Stimulated activated naive CD8-positive, alpha-beta T cell treated with anti-CD3 and anti-CD28 coated beads, Interleukin-15, Interleukin-2, amounts not matched to agents 100 U/mL and 50 U/mL, for 24 hours (primary cell): ENCODE data around the gene COL13A1.

ENCODE experiments used
- ATAC-seq: fragments of 150-1000 bp; cut with Tn5 transposase; one replicate; pipeline ENCODE4 v1.10.0; 2021
- DNase-seq: peaks from one replicate; pipeline ENCODE4 v3.0.0; 2021

The COL13A1 gene

DNA sequence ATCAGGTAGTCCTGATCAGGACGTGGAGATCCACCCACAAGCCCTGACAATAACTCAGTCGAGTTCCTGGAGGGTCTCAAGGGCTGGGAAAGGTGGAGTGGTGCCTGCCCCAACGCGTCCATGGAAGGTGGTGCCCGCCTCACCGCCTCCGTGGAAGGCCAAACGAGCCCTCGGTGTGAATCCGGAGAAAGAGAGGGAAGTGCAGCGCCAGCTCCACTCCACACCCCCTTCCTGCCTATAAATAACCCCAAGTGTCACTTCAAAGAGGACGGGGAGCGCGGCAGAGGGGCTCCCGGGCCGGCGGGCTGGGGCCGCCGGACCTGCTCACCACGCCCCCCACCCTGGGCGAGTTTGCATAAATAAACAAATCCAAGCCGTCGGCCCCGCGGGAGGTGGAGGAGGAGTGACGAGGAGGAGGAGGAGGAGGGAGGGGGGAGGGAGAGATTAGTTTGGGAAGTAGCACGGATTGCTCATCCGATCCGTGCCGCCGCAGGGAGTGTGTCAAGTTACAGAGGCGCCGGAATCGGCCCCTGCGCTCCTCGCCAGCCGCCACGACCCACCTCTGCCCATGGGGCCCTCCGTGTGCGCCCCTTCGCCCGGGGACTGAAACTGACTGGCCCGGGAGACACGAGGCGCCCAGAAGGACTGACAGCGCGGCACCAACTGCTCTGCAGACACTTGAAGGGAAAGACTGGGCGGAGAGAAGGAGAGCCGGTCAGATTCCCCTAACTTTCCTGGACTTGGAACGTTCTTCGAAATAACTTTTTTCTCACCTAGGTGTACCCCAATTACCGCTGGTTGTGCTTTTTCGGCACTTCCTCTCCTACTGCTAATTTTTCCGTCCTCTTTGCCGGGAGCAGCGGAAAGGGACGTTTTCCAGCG lies at the start of gene COL13A1:
COL13A1 (plus strand) TSS at position 473 of the 882 bp plus-strand sequence. CDS start 518 bp downstream, outside the sequence.
- ATAC-seq: no peak
- no peak for DNase-seq

DNA sequence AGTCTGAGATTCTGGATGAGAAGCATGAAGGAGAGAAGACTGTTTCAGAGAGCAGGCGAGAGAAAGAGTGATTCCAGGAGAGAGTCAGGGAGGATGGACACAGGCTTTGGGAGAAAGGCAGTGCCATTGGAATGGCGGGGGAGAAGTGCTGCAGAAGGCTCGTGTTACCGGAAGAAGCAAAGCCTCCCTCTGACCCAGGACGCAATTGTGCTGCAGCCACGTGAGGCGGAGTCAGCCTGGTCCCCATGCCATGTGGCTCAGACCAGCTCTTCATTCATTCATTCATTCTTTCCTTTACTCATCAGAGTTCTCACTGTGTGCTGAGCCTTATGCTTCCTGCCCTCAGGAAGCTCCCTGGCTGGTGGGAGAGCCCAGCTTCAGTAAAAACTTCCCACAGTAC lies 49.2 kb upstream of the COL13A1 start:
- ATAC-seq (no peak), DNase-seq (no peak)

DNA sequence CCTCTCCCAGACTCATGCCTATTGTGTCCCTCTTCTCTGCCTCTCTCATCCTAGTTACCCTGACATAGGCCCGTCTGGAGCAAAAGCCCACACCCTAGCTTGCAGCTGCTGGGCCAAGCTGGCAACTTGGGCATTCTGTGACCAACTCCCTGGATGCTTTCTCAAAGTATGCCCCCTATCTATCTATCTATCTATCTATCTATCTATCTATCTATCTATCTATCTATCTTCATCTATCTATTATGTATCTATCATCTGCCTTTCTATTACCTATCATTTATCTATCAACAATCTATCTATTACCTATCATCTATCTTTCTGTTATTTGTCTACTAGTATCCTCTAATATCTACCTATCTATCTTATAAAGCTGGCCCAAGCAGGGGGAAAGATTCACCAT lies 45.4 kb upstream of the COL13A1 start:
- DNase-seq: no peak
- ATAC-seq: no peak

DNA sequence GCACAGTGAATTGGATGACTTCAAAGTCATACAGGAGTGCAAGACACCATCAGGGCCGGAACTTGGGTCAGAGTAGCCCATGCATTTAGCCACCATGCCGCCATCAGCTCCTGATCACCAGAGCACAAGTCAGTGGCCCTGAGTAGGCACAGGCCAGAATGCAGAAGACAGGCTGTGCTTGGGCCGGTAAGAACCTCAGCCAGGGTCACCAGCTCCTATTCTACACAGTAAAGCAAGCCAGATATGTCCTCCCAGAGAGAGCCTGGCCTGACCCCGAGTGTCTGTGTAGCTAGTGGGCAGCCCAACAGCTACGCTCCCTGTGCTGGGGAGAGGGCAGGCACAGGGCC lies 44.5 kb upstream of the COL13A1 start:
- DNase-seq (no peak), ATAC-seq (no peak)

DNA sequence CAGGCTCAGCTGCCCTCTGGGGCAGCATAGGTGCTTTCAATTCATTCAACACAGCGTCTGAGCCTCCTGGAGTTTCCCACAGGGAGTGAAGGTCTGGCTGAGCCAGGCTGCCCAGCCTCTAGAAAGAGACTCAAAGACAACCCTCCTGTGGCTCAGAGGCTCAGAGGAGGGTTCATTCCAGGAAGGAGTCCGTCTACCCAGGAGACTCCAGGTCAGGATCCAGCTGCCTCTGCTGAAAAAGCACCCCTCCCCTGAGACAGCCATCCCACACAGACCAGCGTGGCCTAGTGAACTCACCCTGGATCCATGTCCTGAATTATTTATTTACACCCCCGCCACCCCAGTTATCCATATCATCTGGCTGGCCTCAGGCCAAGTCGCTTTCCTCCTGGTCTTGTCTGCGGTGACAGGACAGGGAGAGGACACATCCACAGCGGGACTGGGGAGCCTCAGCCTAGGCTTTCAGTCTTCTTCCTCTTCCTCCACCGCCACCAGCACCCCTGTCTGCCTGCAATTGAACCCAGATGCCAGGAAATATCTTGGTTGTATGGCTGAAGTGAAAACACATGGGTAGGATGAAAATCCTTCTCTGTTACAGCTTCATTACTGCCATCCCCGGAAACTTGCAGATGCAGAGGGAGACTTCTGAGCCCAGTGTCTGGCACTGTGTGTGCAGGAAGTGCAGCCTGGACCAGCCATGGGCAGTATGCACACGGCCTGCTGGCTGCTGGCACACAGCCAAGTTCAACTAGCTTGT lies 44.0 kb upstream of the COL13A1 start:
- no peak for DNase-seq

DNA sequence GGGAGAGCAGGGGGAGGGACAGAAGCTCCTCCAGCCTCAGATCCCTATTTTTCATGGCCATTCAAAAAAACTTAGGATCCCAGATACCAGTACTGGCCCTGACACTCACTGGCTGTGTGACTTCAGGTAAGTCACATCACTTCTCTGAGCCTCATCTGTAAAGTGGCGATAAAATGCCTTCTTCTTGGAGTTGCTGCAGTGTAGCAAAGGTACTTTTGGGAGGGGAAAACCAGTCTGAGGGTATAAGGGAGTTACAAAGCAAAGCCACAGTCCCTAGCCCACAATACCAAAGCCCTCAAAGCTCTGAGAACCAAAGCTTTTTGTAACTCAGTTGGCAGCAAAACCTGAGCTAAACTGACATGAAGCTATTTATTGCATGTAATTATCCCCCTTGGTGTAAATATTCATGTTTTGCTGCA lies 43.4 kb upstream of the COL13A1 start:
- DNase-seq (no peak), ATAC-seq (no peak)

More for the DNA sequence above, 44.0 kb upstream of the COL13A1 start:
- no peak for ATAC-seq

DNA sequence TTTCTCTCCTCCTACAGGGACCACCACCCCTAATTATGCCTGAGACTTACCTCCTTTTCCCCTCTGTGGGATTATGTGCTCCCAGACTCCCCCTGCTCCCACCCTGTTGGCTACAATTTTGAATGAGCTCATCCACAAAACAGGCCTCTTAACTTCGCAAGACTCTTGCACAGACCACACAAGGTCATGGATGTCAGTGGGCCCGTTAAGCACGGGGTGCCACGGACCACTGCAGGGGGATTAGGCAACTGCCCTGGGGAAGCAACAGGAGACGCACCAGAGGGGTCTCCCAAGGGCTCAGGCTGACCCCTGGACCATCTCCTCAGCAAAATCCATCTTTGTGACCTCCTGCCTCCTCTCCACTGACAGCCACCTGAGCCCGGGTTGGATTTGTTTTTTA lies 42.1 kb upstream of the COL13A1 start:
- no peak for DNase-seq
- no peak for ATAC-seq

DNA sequence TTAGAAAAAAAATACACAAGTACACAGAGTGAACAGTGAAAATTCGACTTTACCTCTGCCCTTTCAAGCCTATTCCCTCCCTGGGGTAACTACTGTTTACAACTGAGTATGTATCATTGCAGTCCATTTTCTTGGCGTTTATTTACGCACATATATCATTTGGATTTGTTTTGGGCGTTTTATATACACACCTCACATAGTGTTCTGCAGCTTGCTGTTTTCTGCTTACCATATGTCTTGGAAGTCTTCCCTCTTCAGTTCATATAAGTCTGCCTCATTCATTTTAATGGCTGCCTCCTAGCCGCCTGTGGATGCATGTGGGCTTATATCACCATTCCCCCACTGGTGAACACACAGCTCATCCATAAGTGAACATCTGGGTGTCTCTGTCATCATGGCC lies 41.6 kb upstream of the COL13A1 start:
- DNase-seq: no peak
- ATAC-seq: no peak

DNA sequence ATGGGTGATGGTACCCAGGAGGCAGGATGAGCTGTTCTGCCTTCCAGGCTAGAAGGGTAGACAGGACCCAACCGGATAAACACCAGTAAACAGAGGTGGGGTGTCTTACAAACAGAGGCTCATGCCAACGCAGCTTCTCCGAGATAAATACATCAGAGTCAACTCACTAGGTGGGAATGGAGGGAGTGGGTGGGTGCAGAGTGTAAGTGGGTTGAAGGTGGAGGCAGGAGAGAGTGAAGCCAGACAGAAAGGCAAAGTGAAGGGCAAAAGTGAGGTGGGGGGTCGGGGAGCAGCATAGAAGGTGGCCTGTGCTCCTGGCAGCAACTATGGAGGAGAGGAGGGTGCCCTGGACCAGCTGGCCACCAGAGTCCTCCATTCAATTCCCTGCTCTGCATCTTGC lies 40.4 kb upstream of the COL13A1 start:
- DNase-seq: no peak
- ATAC-seq: no peak

DNA sequence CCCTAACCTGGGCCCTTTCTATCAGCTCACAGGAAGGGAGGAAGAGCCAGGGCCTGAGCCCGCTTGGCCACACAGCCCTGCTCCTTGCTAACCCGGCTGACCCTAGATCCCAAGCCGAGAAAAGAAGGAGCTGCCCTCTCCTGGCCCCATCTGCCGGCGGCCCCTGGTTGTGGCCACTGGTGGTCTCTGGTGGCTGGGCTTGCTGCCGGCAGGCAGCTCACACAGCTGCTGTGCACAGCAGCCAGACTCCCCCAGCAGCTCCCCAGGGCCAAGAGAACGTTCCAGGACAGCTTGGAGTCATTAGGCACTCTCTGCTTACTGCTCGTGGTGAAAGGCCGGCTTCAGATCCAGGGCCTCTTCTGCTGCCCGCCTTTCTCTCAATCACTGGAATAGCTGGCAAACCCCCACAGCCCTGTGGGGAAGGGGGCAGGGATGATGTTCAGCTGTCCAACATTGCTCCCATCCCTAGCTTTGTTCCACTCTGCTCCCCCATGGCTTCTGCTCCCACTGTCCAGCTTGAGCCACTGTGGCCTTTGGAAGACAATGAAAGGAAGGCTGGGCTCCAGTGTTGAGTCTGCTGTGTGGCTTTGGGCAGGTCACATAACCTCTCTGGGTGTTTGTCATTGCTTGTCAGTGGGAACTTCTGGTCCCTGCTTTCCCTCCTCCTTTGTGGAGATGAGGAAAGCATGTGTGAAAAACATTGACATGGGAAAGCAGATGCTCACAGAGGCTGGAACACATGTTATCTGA lies 35.4 kb upstream of the COL13A1 start:
- ATAC-seq (no peak), DNase-seq (no peak)

DNA sequence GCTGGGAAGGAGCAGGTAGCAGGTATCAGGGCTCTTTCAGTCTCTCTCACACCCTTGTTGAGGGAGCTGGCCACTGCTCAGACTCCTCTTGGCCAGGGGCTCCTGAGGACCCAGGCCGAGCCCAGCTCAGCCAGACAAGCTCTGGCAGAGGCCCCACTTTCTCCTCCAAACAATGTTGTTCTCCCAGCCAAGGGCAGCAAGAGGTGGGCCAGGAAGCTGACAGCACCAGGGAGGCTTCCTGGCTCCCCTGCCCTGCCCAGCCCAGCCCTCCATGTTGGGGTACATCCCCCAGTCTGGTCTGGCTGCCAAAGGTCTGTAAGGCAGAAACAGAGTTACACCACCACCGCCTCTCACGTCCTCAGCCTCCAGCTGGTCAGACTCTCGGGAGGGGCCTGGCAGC lies 33.9 kb upstream of the COL13A1 start:
- ATAC-seq: no peak

DNA sequence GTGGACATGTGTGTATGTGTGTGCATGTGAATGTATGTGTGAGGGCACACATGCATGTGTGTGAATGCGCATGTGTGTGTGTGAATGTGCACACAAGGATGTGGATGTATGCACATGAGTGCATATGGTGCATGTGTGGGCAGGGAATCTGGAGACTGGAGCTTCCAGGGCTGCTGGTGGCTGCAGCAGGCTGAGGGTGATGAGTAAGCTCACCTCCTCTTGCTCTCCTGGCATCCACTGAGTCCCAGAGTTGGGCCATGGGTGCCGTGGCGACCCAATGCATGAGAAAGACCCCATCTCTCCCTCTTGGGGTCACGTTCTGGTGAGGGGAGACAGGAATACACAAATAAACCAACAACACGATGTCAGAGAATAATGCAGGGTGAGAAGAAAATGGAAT lies 33.3 kb upstream of the COL13A1 start:
- DNase-seq (no peak), ATAC-seq (no peak)

More for the DNA sequence above, 33.9 kb upstream of the COL13A1 start:
- no peak for DNase-seq

DNA sequence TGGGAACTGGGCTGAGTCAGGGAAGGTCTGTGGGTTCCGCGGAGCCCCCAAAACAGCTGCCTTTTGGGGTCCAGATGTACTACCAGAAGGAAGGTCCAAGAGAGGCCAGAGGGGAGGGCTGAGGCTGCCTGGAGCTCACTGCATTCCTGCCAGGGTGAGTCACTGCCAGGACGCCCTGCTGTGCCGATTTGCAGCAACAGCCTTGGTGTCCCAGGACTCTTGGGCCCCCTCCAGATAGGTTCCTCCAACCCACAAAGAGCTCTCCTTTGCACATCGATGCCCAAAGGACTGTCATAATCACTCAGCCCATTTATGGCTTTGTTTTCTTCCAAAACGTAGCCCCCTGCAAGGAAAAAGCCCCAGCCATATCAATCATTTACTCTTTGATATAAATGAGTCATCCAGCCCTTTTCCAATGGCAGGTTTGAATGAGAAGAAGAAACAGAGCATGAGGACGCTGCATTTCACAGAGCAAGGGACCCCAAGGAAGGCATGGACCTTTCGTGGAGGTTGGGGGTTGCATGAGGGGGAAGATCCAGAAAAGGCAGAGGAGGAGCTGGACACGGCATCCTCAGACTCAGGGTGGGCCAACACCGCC lies 32.2 kb upstream of the COL13A1 start:
- DNase-seq (no peak), ATAC-seq (no peak)

DNA sequence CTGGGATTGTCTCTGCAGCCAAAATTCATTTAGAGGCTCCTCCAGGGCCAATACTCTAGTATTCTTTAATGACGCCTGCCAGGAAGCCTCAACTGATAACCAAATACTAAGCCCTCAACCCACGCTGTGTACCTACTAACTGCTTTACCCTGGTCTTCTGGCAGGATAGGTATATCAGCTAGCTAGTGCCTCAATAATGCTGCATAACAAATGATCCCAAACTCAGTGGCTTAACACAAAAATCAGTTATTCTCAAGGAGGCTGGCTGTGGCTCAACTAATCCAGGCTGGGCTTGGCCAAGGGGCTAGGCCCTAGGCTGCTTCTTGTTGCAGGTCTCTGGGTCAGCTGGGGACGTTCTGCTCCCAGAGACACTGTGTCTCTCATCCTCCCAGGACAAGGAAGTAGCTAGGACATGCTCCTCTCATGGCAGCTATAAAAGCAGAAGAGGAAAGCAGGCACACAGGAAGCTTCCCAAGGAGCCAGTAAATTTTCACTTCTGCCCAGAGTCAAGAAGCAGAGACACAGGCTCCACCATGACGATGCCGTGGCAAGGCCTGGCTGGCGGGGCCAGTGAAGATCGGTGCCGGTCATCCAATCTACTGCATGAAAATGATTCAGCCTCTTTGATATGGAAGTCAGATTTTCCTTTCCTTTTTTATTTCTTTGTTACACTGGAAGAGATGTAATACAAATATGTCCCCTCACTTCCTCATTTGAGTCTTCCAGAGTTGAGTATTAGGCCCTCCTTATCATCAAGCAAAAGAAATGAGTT lies 28.6 kb upstream of the COL13A1 start:
- DNase-seq (no peak), ATAC-seq (no peak)

DNA sequence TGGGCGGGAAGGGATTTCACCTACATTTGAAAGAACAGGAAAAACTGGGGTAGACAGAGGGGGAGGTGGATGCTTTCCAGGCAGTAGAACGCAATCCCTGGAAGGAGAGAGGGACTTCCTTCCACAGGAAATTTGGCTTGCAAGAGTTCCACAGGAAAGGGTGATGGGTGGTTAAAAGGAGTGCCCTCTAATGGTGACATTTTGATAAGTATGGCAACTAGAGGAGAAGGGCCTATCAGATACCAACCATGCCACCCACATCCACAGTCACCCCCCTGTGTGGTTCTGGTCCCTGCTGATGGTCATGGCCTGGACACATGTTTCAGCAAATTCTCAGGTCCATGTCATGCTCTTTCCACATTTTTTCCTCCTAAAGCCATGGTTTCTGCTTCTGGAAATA lies 27.1 kb upstream of the COL13A1 start:
- ATAC-seq (no peak), DNase-seq (no peak)

DNA sequence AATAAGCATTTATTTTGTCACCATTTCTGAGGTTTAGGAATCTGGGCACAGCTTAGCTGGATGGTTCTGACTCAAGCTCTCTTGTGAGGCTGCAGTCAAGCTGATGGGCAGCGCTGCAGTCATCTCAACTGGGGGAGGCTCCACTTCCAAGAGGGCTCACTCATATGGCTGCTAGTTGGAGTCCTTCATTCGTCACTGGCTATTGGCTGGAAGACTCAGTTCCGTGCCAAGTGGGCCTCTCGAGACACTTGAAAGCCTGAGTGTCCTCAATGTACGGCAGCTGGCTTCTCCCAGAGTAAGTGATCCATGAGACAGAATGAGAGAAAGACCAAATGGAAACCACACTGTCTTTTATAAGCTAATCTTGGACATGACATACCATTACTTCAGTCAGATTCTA lies 21.6 kb upstream of the COL13A1 start:
- DNase-seq: no peak
- no peak for ATAC-seq

DNA sequence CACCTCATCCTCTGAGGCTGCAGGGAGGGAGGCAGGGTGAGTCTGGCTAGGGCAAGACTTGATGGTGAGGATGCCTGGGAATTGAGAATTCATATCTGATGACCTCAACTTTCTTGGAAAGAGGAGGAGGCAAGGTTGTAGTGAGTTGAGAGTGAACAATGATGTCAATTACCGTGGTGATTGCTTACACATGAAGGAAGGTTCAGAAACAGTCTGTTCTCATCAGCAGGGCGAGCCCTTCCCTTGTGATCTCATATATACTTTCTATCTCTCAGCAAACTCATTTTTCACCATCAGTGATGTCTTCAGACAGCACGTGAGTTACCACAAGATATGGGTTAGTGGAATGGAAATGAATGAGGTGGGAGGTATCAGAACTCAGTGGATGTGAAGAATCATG lies 20.1 kb upstream of the COL13A1 start:
- DNase-seq: no peak

DNA sequence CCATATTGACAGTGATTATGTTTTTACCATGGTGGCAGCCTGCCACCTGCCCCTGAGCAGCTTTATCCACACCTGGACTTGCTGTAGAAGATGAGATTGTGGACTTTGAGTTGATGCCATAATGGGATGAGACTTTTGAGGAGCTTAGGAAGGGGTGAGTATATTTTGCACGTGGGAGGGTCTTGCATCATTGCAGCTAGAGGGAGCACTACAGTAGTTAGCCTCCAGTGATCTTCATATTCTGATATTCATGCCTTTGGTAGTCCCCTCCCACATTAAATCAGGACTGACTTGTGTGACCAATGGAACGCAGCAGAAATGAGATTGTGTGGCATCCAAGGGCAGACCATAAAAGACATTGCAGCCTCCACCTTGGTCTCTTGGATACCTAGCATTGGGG lies 18.2 kb upstream of the COL13A1 start:
- no peak for DNase-seq
- ATAC-seq: no peak

More for the DNA sequence above, 20.1 kb upstream of the COL13A1 start:
- no peak for ATAC-seq

DNA sequence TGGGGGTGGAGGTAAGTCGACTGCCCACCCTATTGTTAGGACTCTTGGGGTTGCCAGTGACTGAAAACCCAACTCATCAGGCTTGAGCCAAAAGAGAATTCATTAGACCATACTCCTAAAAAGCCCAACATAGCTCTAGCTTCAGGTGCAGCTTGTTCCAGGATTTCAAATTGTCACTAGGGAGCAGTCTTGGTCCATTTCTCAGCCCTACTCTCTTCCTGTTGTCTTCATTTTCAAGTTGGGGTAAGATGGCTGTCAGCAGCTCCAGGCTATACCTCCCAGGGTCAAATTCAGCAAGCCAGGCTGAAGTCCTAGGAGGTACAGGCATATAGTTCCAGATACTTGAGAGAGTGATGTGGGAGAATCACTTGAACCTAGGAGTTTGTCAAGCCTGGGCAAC lies 14.9 kb upstream of the COL13A1 start:
- ATAC-seq (no peak), DNase-seq (no peak)

DNA sequence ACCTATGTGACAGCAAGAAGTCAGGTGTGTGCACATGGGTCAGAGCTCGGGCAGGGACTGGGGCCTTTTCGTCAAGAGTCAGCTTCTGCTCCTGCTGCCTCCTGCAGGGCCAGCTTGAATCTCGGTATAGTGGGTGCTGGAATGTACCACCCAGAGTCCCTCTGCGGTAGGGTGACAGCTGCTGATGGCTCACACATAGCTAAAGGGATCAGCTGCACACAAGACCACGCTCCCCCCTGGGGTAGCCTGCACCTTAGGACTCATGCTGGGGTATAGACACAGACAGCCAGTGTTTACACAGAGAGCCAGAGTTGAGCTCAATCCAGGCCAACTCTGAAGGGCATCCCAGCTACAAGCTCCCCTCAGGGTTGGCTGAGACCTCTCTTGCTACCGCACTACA lies 14.0 kb upstream of the COL13A1 start:
- ATAC-seq (no peak), DNase-seq (no peak)

DNA sequence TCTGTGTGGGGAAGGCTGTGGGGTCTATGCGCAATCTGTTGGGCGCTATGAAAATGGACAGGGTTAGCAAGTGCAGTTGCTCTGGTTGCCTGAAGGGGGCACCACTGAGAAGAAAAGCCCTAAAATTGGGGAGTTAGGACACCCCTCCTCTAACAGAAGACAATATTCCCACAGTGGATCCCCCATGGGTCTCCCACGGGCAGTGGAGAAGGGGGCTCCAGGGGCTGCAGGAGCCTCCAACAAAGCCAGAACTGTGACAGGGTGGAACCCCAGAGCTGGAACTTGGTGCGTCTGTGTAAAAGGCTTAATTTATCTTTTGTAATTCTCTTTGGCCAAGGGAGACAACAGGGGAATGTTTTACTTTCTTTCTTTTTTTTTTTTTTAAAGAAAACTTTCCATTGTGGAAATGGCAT lies 12.5 kb upstream of the COL13A1 start:
- ATAC-seq (no peak), DNase-seq (no peak)

DNA sequence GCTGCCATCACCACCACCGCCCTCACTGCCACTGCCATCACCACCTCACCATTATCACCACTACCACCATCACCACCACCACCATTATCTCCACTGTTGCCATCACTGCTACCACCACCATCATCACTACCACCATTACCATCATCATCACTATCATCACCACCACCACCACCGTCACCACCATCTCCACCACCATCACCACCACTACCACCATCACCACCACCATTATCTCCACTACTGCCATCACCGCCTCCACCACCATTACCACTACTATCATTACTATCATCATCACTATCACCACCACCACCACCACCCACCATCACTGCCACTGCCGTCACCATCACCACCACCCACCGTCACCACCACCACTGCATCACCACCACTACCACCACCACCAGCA lies 9.9 kb upstream of the COL13A1 start:
- DNase-seq (no peak), ATAC-seq (no peak)
